Muscle layer of colon (tissue), 2 donors: ENCODE data around the gene RANGRF.

Experiments used
- H3K27ac ChIP-seq: one replicate; pipeline ENCODE4 v1.7.0; 2013; ENCODE audit warnings: low read depth, mild to moderate bottlenecking, low read length, moderate library complexity
- H3K27me3 ChIP-seq, 2 donors: one replicate each; pipeline ENCODE4 v1.7.0; 2013; ENCODE audit warnings: low read length in 2 of 2, mild to moderate bottlenecking in 2 of 2; ENCODE audit not compliant: insufficient read depth in 2 of 2, control insufficient read depth in 1 of 2
- H3K36me3 ChIP-seq: one replicate; pipeline ENCODE4 v1.7.0; 2013; ENCODE audit warnings: mild to moderate bottlenecking, low read length; ENCODE audit not compliant: insufficient read depth
- H3K4me1 ChIP-seq: one replicate; pipeline ENCODE4 v1.7.0; 2013; ENCODE audit warnings: mild to moderate bottlenecking, low read length; ENCODE audit not compliant: insufficient read depth
- H3K4me3 ChIP-seq, 2 donors: one replicate each; pipeline ENCODE4 v1.7.0; 2013; ENCODE audit warnings: low read length in 2 of 2, low read depth in 1 of 2, mild to moderate bottlenecking in 1 of 2, moderate library complexity in 1 of 2
- H3K9ac ChIP-seq: one replicate; pipeline ENCODE4 v1.7.0; 2013; ENCODE audit warnings: low read length
- H3K9me3 ChIP-seq: one replicate; pipeline ENCODE4 v1.7.0; 2013; ENCODE audit warnings: mild to moderate bottlenecking, low read length
- donor health status: abdominal sarcoma.
- donor health status: Adenocarcinoma of cecum.

Gene RANGRF

GRCh38 chr17:8277317-8277716, 11.2 kb upstream of the RANGRF start:
- no peaks in the 10 kb centered on the region for H3K27me3 ChIP-seq
- no peaks in the 10 kb centered on the region for H3K4me1 ChIP-seq
- H3K36me3 ChIP-seq, result no peaks in the 10 kb centered on the region
- no peak overlapping the region for H3K27ac ChIP-seq
- no peaks in the 10 kb centered on the region for H3K9me3 ChIP-seq
- no peak overlapping the region for H3K4me3 ChIP-seq
- H3K9ac ChIP-seq, result no peak overlapping the region

GRCh38 chr17:8282345-8282744, 6.1 kb upstream of the RANGRF start:
- Histone ChIP-seq H3K4me3 (no peak overlapping the region), H3K9ac (no peak overlapping the region), H3K9me3 (no peaks in the 10 kb centered on the region), H3K4me1 (no peaks in the 10 kb centered on the region), H3K27ac (no peak overlapping the region), H3K36me3 (no peaks in the 10 kb centered on the region), H3K27me3 (no peaks in the 10 kb centered on the region)

- H3K4me3 ChIP-seq, result no peak overlapping the region
- H3K27ac ChIP-seq, result no peak overlapping the region
- no peaks in the 10 kb centered on the region for H3K36me3 ChIP-seq
- H3K27me3 ChIP-seq, result no peaks in the 10 kb centered on the region
- peaks cover 6% of the 10 kb centered on the region for H3K4me1 ChIP-seq
- H3K9me3 ChIP-seq, result no peaks in the 10 kb centered on the region
- no peak overlapping the region for H3K9ac ChIP-seq
These were observed 5.1 kb upstream of the RANGRF start for GRCh38 chr17:8283356-8283755.

GRCh38 chr17:8284126-8284525, 4.3 kb upstream of the RANGRF start:
- no peaks in the 10 kb centered on the region for H3K9me3 ChIP-seq

GRCh38 chr17:8285270-8286181, 2.9 kb upstream of the RANGRF start:
- Histone ChIP-seq H3K36me3 (no peaks in the 10 kb centered on the region), H3K27me3 (no peaks in the 10 kb centered on the region), H3K4me3 (no peak overlapping the region), H3K4me1 (peaks cover 20% of the 10 kb centered on the region), H3K9me3 (no peaks in the 10 kb centered on the region), H3K9ac (no peak overlapping the region), H3K27ac (no peak overlapping the region)

More at GRCh38 chr17:8284126-8284525, 4.3 kb upstream of the RANGRF start:
- peaks cover 7% of the 10 kb centered on the region for H3K4me1 ChIP-seq
- H3K27ac ChIP-seq, result no peak overlapping the region
- no peak overlapping the region for H3K4me3 ChIP-seq
- no peaks in the 10 kb centered on the region for H3K27me3 ChIP-seq
- H3K9ac ChIP-seq, result no peak overlapping the region
- H3K36me3 ChIP-seq, result no peaks in the 10 kb centered on the region

- H3K4me1 ChIP-seq, result peaks cover 20% of the 10 kb centered on the region
- peak overlapping the region; percentile 93 for H3K9ac ChIP-seq
- H3K4me3 ChIP-seq, result peak overlapping the region; percentile 88 to 97
- H3K36me3 ChIP-seq, result no peaks in the 10 kb centered on the region
- no peaks in the 10 kb centered on the region for H3K27me3 ChIP-seq
- peak overlapping the region; percentile 92 for H3K27ac ChIP-seq
- H3K9me3 ChIP-seq, result no peaks in the 10 kb centered on the region
These were observed 677 bp upstream of the RANGRF start for GRCh38 chr17:8287651-8288335.

GRCh38 chr17:8289103-8289397, 580 bp downstream of the RANGRF start:
- Histone ChIP-seq H3K4me3 (peak overlapping the region; percentile 88 to 97), H3K9me3 (no peaks in the 10 kb centered on the region), H3K27me3 (no peaks in the 10 kb centered on the region), H3K4me1 (peaks cover 20% of the 10 kb centered on the region), H3K9ac (peak overlapping the region; percentile 93), H3K27ac (peak overlapping the region; percentile 92), H3K36me3 (no peaks in the 10 kb centered on the region)

- H3K4me1 ChIP-seq, result peaks cover 26% of the 10 kb centered on the region
These were observed 1.6 kb downstream of the RANGRF start for GRCh38 chr17:8290043-8290442.

GRCh38 chr17:8292639-8293395, 4.3 kb downstream of the RANGRF start:
- peaks cover 25% of the 10 kb centered on the region for H3K4me1 ChIP-seq
- no peaks in the 10 kb centered on the region for H3K27me3 ChIP-seq
- no peak overlapping the region for H3K27ac ChIP-seq
- H3K9me3 ChIP-seq, result no peaks in the 10 kb centered on the region
- no peak overlapping the region for H3K4me3 ChIP-seq
- no peak overlapping the region for H3K9ac ChIP-seq
- H3K36me3 ChIP-seq, result no peaks in the 10 kb centered on the region

More at GRCh38 chr17:8290043-8290442, 1.6 kb downstream of the RANGRF start:
- no peak overlapping the region for H3K4me3 ChIP-seq
- no peaks in the 10 kb centered on the region for H3K9me3 ChIP-seq
- no peak overlapping the region for H3K9ac ChIP-seq
- H3K36me3 ChIP-seq, result no peaks in the 10 kb centered on the region
- no peak overlapping the region for H3K27ac ChIP-seq
- no peaks in the 10 kb centered on the region for H3K27me3 ChIP-seq

GRCh38 chr17:8294361-8294760, 5.9 kb downstream of the RANGRF start:
- Histone ChIP-seq H3K4me1 (peaks cover 16% of the 10 kb centered on the region), H3K9ac (no peak overlapping the region), H3K27me3 (no peaks in the 10 kb centered on the region), H3K4me3 (peak overlapping the region in 1 of 2 donors; percentile 71), H3K36me3 (no peaks in the 10 kb centered on the region), H3K9me3 (no peaks in the 10 kb centered on the region), H3K27ac (peak overlapping the region; percentile 99)

- Histone ChIP-seq H3K36me3 (no peaks in the 10 kb centered on the region), H3K4me1 (peaks cover 11% of the 10 kb centered on the region), H3K27me3 (no peaks in the 10 kb centered on the region), H3K9me3 (no peaks in the 10 kb centered on the region), H3K4me3 (peak overlapping the region; percentile 71 to 93), H3K9ac (peak overlapping the region; percentile 61), H3K27ac (peak overlapping the region; percentile 99)
These were observed 6.4 kb downstream of the RANGRF start for GRCh38 chr17:8294814-8295316.
